GM12878 (cell line): Measurements from ENCODE around the gene RERE. TPM values are rescaled to one million over a fixed set of nuclear protein-coding genes. Genes with fewer than 3 reads are reported as not detected.

Source experiments
- ATAC-seq: fragments of 200-7000 bp; cut with Tn5 transposase; 3 replicates; pipeline ENCODE4 v1.9.1; 2020; ENCODE audit warnings: mild to moderate bottlenecking, moderate library complexity
- BruUV-seq: library from RNA; stranded (reverse); fragments of 400-500 nt; replicated peaks from 2 replicates; lab custom pipeline; 2021; lab: Mats Ljungman, UMichigan
- CTCF ChIA-PET: fragments of 300-600 bp; sonication (Branson Sonifier 250); formaldehyde crosslinking; extraction: SDS; loops from one replicate; lab custom pipeline; 2021; ENCODE audit warnings: inconsistent platforms; lab: Yijun Ruan, JAX
- POLR2A ChIA-PET: fragments of 350-600 bp; formaldehyde crosslinking; extraction: SDS; loops from one replicate; lab custom pipeline; 2021; ENCODE audit warnings: inconsistent platforms; lab: Charles Lee
- RAD21 ChIA-PET: fragments of 300-600 bp; sonication (Branson Sonifier 250); formaldehyde crosslinking; loops from one replicate; lab custom pipeline; 2023; ENCODE audit warnings: antibody characterized with exemption; ENCODE audit not compliant: unreplicated experiment; lab: Charles Lee
- SMC1A ChIA-PET: fragments of 300-600 bp; sonication (Branson Sonifier 250); formaldehyde crosslinking; loops from one replicate; lab custom pipeline; 2023; ENCODE audit not compliant: unreplicated experiment, uncharacterized antibody; lab: Charles Lee
- DNase-seq: peaks from one replicate; pipeline ENCODE4 v3.0.0-alpha.2; 2011; ENCODE audit warnings: low read depth, low spot score
- FAIRE-seq: peaks from 3 replicates; lab custom pipeline; 2011; peaks lifted over from hg19 to GRCh38; lab: Jason Lieb, UNC
- H2AFZ ChIP-seq: 2 replicates; pipeline ENCODE4 v1.6.0; 2011; ENCODE audit warnings: low read depth, low read length, control low read depth; ENCODE audit not compliant: control insufficient read depth
- H3K27ac ChIP-seq: 2 replicates; pipeline ENCODE4 v1.5.1; 2011; ENCODE audit warnings: control low read depth; ENCODE audit not compliant: control insufficient read depth, insufficient read depth
- H3K27me3 ChIP-seq, 2 experiments: replicated peaks in 1 of 2; 2 replicates each; pipeline versions ENCODE4 v1.6.0 to v1.6.1; 2011; ENCODE audit warnings: low read length in 1 of 2; ENCODE audit not compliant: control insufficient read depth in 2 of 2, insufficient read depth in 2 of 2
- H3K36me3 ChIP-seq, 2 experiments: 2 replicates each; pipeline ENCODE4 v1.5.1; 2011; ENCODE audit warnings: low read length in 1 of 2; ENCODE audit not compliant: control insufficient read depth in 2 of 2, insufficient read depth in 2 of 2
- H3K4me1 ChIP-seq: 2 replicates; pipeline ENCODE4 v1.6.1; 2011; ENCODE audit warnings: mild to moderate bottlenecking, low read length, moderate library complexity, mixed read lengths; ENCODE audit not compliant: control insufficient read depth, insufficient read depth
- H3K4me2 ChIP-seq: 2 replicates; pipeline ENCODE4 v1.6.0; 2011; ENCODE audit warnings: control low read depth; ENCODE audit not compliant: control insufficient read depth, insufficient read depth
- H3K4me3 ChIP-seq: fragments of 200-600 bp; sonication (generic); 2 replicates; pipeline ENCODE4 v1.5.1; 2016
- H3K79me2 ChIP-seq: 2 replicates; pipeline ENCODE4 v1.6.0; 2011; ENCODE audit warnings: low read length; ENCODE audit not compliant: control insufficient read depth, insufficient read depth
- H3K9ac ChIP-seq: 2 replicates; pipeline ENCODE4 v1.8.0; 2011; ENCODE audit warnings: low read length, control low read depth, mixed read lengths; ENCODE audit not compliant: control insufficient read depth, insufficient read depth
- H3K9me3 ChIP-seq: replicated peaks from 3 replicates; pipeline ENCODE4 v1.5.1; 2011; ENCODE audit warnings: mild to moderate bottlenecking, low read length; ENCODE audit not compliant: control insufficient read depth, insufficient read depth
- H4K20me1 ChIP-seq: 2 replicates; pipeline ENCODE4 v1.6.0; 2011; ENCODE audit not compliant: control insufficient read depth, insufficient read depth
- BCL11A ChIP-seq: IDR thresholded peaks from 2 replicates; pipeline ENCODE4 v1.6.1; 2011; ENCODE audit warnings: low read depth, low read length
- E2F8 ChIP-seq: fragments of 450-650 bp; IDR thresholded peaks from 2 replicates; pipeline ENCODE4 v1.6.1; 2018; ENCODE audit warnings: mild to moderate bottlenecking, low read depth, moderate library complexity; ENCODE audit not compliant: partially characterized antibody
- EP300 ChIP-seq, 2 experiments: fragments of 150-350 bp in 1 of 2; IDR thresholded peaks; 2 replicates each; pipeline ENCODE4 v1.6.1; 2011 to 2012; ENCODE audit warnings: low read depth in 2 of 2, low read length in 2 of 2, borderline replicate concordance in 1 of 2, improper control_type of control experiment in 1 of 2, inconsistent platforms in 1 of 2; ENCODE audit not compliant: control insufficient read depth in 1 of 2
- MAX ChIP-seq: IDR thresholded peaks from 2 replicates; pipeline ENCODE4 v1.6.1; 2012; ENCODE audit warnings: low read depth, low read length, improper control_type of control experiment
- MEF2B ChIP-seq: fragments of 450-650 bp; IDR thresholded peaks from 2 replicates; pipeline ENCODE4 v1.6.1; 2018; ENCODE audit warnings: mild to moderate bottlenecking, moderate library complexity; ENCODE audit not compliant: partially characterized antibody, poor library complexity, severe bottlenecking
- MLLT1 ChIP-seq: fragments of 450-650 bp; IDR thresholded peaks from 2 replicates; pipeline ENCODE4 v1.6.1; 2016; ENCODE audit warnings: mild to moderate bottlenecking
- RB1 ChIP-seq: fragments of 450-650 bp; formaldehyde crosslinking; IDR thresholded peaks from 2 replicates; pipeline ENCODE4 v1.6.1; 2017; ENCODE audit warnings: mild to moderate bottlenecking, borderline replicate concordance
- SMAD5 ChIP-seq: IDR thresholded peaks from 2 replicates; pipeline ENCODE4 v1.6.1; 2016; ENCODE audit warnings: antibody characterized with exemption, low read depth
- STAT1 ChIP-seq: fragments of 450-650 bp; conservative IDR thresholded peaks from 2 replicates; pipeline ENCODE4 v1.6.1; 2014; ENCODE audit warnings: antibody characterized with exemption, mild to moderate bottlenecking
- ZBED1 ChIP-seq: IDR thresholded peaks from 2 replicates; pipeline ENCODE4 v1.6.1; 2016; ENCODE audit warnings: borderline replicate concordance
- ZBTB11 ChIP-seq: fragments of 450-650 bp; formaldehyde crosslinking; IDR thresholded peaks from 2 replicates; pipeline ENCODE4 v1.5.0; 2022; ENCODE audit warnings: mild to moderate bottlenecking, missing genetic modification characterization
- ZBTB4 ChIP-seq: fragments of 450-650 bp; formaldehyde crosslinking; IDR thresholded peaks from 2 replicates; pipeline ENCODE4 v1.4.0; 2022; ENCODE audit warnings: mild to moderate bottlenecking, moderate library complexity
- WGBS: methylation state at CpG from one replicate; pipeline ENCODE4 v1.1.6; 2016; ENCODE audit warnings: low lambda C conversion rate; ENCODE audit not compliant: insufficient replicate concordance, insufficient coverage; ENCODE audit errors: missing lambda C conversion rate; 5-methylcytosine and 5-hydroxymethylcytosine counted together
- in situ Hi-C: fragments of 300-500 bp; cut with MboI; formaldehyde crosslinking; loops from 9 replicates; pipeline ENCODE4 v1.14.3; 2018; ENCODE audit warnings: mixed read lengths
- intact Hi-C: fragments of 100-400 bp; cut with micrococcal nuclease; formaldehyde crosslinking; loops from one replicate; pipeline ENCODE4 v1.14.2; 2022; ENCODE audit not compliant: unreplicated experiment
- polyA plus RNA-seq, 11 experiments: library from polyadenylated mRNA; depleted of rRNA in 4 of 11; unstranded in 6 of 11; stranded (reverse) in 5 of 11; fragments of >200 nt; fragmentation: Nextera tagmentation in 4 of 11; fragmentation: Illumina TruSeq in 1 of 11; extraction: Ambion mirVana in 4 of 11; extraction: Trizol in 1 of 11; gene quantifications; 1 replicate in 1 of 11; 2 replicates in 10 of 11; pipeline versions ENCODE4 v1.2.1 to v1.2.3, GENCODE V29; 2011 to 2016; ENCODE audit warnings: inconsistent platforms in 2 of 11, missing spikeins in 2 of 11, low read depth in 1 of 11
- total RNA-seq, 4 experiments: library from RNA; depleted of rRNA in 3 of 4; stranded (reverse); fragments of >200 nt in 3 of 4; fragmentation: Illumina TruSeq in 1 of 4; extraction: Trizol in 1 of 4; gene quantifications; 2 replicates each; pipeline versions ENCODE4 v1.2.1 to v1.2.3, GENCODE V29; 2013 to 2021

RERE gene
- total and polyA plus RNA-seq, 10 of the 15 experiments (the other 5 are each of a cell fraction or from before 2014, with no cell fraction given), result 5.2 to 60.5 (median 20.2) TPM

- Histone ChIP-seq H3K9me3 (no peaks in the 10 kb centered on the region), H2AFZ (no peak overlapping the region), H4K20me1 (no peaks in the 10 kb centered on the region), H3K4me1 (no peaks in the 10 kb centered on the region), H3K27ac (no peak overlapping the region), H3K9ac (no peak overlapping the region), H3K4me2 (no peak overlapping the region), H3K36me3 (no peaks in the 10 kb centered on the region), H3K4me3 (no peak overlapping the region), H3K79me2 (peaks cover 2% of the 10 kb centered on the region; the same call in 1 of the 2 replicates), H3K27me3 (no peaks in the 10 kb centered on the region)
- ATAC-seq, result no peak
- DNase-seq, result no peak
- intact Hi-C loops (no loop called here), in situ Hi-C loops (no loop called here)
- RAD21 ChIA-PET, result interaction anchor here (0.7 kb wide), 1 partner anchor 489 kb away, joined by 4 read pairs; no protein-coding TSS in a partner anchor
- WGBS, result 96% methylated on average over 5 of the region's 5 CpGs
- BruUV-seq, result no TSS peak
- POLR2A ChIA-PET, result interaction anchor here (0.7 kb wide), 1 partner anchor 11 kb away, joined by 5 read pairs; no protein-coding TSS in a partner anchor
- CTCF ChIA-PET, result interaction anchor here (2.4 kb wide), 1 partner anchor 13 kb away, joined by 9 read pairs; no protein-coding TSS in a partner anchor
- SMC1A ChIA-PET, result interaction anchor here (0.6 to 1.9 kb wide), 6 partner anchors 10 to 274 kb away, joined by 3 to 5 read pairs (median 3); no protein-coding TSS in a partner anchor
- no peak for FAIRE-seq
- TF ChIP-seq SMAD5 (no peak), ZBED1 (no peak), EP300 (IDR thresholded peaks at IDR 0.05; ENCODE audit: borderline replicate concordance in 1 of 2, control insufficient read depth in 1 of 2, low read depth in 2 of 2, low read length in 2 of 2) (no peak), STAT1 (no peak), MLLT1 (no peak), MAX (no peak), ZBTB4 (CRISPR knock-in tag) (no peak), ZBTB11 (CRISPR knock-in tag) (no peak), BCL11A (no peak), RB1 (no peak), E2F8 (no peak), MEF2B (no peak)
These were observed 242.5 kb downstream of the RERE start for GRCh38 chr1:8574985-8575384.
